PC-3 (cell line): ENCODE data around the gene PSEN2.

ENCODE experiments used
- CTCF ChIP-seq: fragments of 300-600 bp; sonication (generic); conservative IDR thresholded peaks from 2 replicates; pipeline ENCODE4 v1.5.1; 2017; ENCODE audit warnings: antibody characterized with exemption, low read depth, mild to moderate bottlenecking, low read length
- EZH2 ChIP-seq: fragments of 300-600 bp; sonication (generic); IDR thresholded peaks from one replicate; pipeline ENCODE4 v1.6.1; 2017; ENCODE audit warnings: antibody characterized with exemption, mild to moderate bottlenecking, low read length; ENCODE audit not compliant: unreplicated experiment
- EZH2phosphoT487 ChIP-seq: fragments of 300-600 bp; sonication (generic); IDR thresholded peaks from 2 replicates; pipeline ENCODE4 v1.6.1; 2018; ENCODE audit warnings: mild to moderate bottlenecking, antibody characterized with exemption, low read length, borderline replicate concordance

- TF ChIP-seq CTCF (no peak), EZH2phosphoT487 (no peak), EZH2 (no peak)
Measured at GRCh38 chr1:226940806-226941067, 70.3 kb downstream of the PSEN2 start.
